GM13976 (cell line): Measurements from ENCODE around the gene ZNF777.

Experiments used
- DNase-seq: peaks from one replicate; pipeline ENCODE4 v3.0.0; 2012; ENCODE audit warnings: low spot score
- CTCF ChIP-seq: IDR thresholded peaks from 2 replicates; pipeline ENCODE4 v1.5.1; 2012; ENCODE audit warnings: borderline replicate concordance, mild to moderate bottlenecking; ENCODE audit not compliant: insufficient read depth; ENCODE audit errors: extremely low read depth, missing control alignments, control extremely low read depth
- in situ Hi-C: fragments of 300-500 bp; cut with MboI; formaldehyde crosslinking; loops from one replicate; pipeline ENCODE4 v1.12.0; 2022; ENCODE audit warnings: low sequenced_read_pairs, mixed read lengths, inconsistent platforms; ENCODE audit not compliant: unreplicated experiment

The ZNF777 gene

GRCh38 chr7:149459201-149459539, 1.7 kb downstream of the ZNF777 start:
- TF ChIP-seq CTCF: no peak
- in situ Hi-C loops: no loop called here
- no peak for DNase-seq

GRCh38 chr7:149458235-149458634, 2.6 kb downstream of the ZNF777 start:
- no peak for TF ChIP-seq CTCF
- no peak for DNase-seq
- in situ Hi-C loops: no loop called here

- DNase-seq: no peak
- in situ Hi-C loops: no loop called here
- no peak for TF ChIP-seq CTCF
Measured at GRCh38 chr7:149457766-149458165, 3.1 kb downstream of the ZNF777 start.

GRCh38 chr7:149456506-149457421, 4.1 kb downstream of the ZNF777 start:
- DNase-seq: no peak
- no peak for TF ChIP-seq CTCF
- in situ Hi-C loops: no loop called here

- TF ChIP-seq CTCF: no peak
- in situ Hi-C loops: no loop called here
- no peak for DNase-seq
Measured at GRCh38 chr7:149455175-149455950, 5.5 kb downstream of the ZNF777 start.

- no peak for DNase-seq
- in situ Hi-C loops: no loop called here
- TF ChIP-seq CTCF: no peak
Measured at GRCh38 chr7:149454750-149455149, 6.1 kb downstream of the ZNF777 start.
